Measurements from ENCODE around the gene NCKAP5.

Gene NCKAP5

GRCh38 chr2:133012847-133013734 is 555.2 kb downstream of the NCKAP5 start:
- TF ChIP-seq REST (IDR thresholded peaks at IDR 0.05; ENCODE audit: insufficient read depth in 1 of 2, low read depth in 2 of 2, low read length in 2 of 2): no peak
- TF ChIP-seq SIN3A (IDR thresholded peaks at IDR 0.05; ENCODE audit: borderline replicate concordance, insufficient read depth, low read length): no peak
- no peak for TF ChIP-seq FOXP2 (optimal IDR thresholded peaks at IDR 0.05; ENCODE audit: borderline replicate concordance, extremely low read depth, extremely low read length, insufficient read depth)
- TF ChIP-seq TAF1 (IDR thresholded peaks at IDR 0.05; ENCODE audit: borderline replicate concordance, insufficient read depth, low read length): no peak
- TF ChIP-seq POLR2AphosphoS5 (IDR thresholded peaks at IDR 0.05; ENCODE audit: low read depth, low read length): no peak

DNA sequence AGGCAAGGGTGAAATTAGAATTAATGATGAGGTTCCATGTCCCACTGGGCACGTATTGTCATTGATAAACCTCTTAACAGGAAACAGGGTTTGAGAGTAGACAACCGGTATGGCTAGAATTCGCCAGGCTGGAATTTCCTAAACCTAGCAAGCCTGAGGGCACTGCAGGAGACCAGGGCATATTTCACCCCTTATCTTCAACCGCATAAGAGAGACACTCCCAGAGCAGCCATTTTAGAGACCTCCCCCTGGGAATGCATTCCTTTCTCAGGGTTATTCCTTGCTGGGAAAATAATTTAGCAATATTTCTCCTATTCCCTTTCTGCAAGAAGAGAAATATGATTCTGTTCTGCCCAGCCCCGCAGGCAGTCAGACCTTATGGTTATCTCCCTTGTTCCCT is 563.6 kb downstream of the NCKAP5 start:
- TF ChIP-seq SIN3A (IDR thresholded peaks at IDR 0.05; ENCODE audit: borderline replicate concordance, insufficient read depth, low read length): no peak
- TF ChIP-seq TAF1 (IDR thresholded peaks at IDR 0.05; ENCODE audit: borderline replicate concordance, insufficient read depth, low read length): no peak
- TF ChIP-seq POLR2AphosphoS5 (IDR thresholded peaks at IDR 0.05; ENCODE audit: low read depth, low read length): no peak
- TF ChIP-seq FOXP2 (optimal IDR thresholded peaks at IDR 0.05; ENCODE audit: borderline replicate concordance, extremely low read depth, extremely low read length, insufficient read depth): no peak
- no peak for TF ChIP-seq REST (IDR thresholded peaks at IDR 0.05; ENCODE audit: insufficient read depth in 1 of 2, low read depth in 2 of 2, low read length in 2 of 2)

- no peak for TF ChIP-seq POLR2AphosphoS5 (IDR thresholded peaks at IDR 0.05; ENCODE audit: low read depth, low read length)
- TF ChIP-seq TAF1 (IDR thresholded peaks at IDR 0.05; ENCODE audit: borderline replicate concordance, insufficient read depth, low read length): no peak
- TF ChIP-seq SIN3A (IDR thresholded peaks at IDR 0.05; ENCODE audit: borderline replicate concordance, insufficient read depth, low read length): no peak
- TF ChIP-seq FOXP2 (optimal IDR thresholded peaks at IDR 0.05; ENCODE audit: borderline replicate concordance, extremely low read depth, extremely low read length, insufficient read depth): no peak
Observed at GRCh38 chr2:132999421-132999820, 568.8 kb downstream of the NCKAP5 start.

GRCh38 chr2:132998221-132998620 is 570.0 kb downstream of the NCKAP5 start:
- TF ChIP-seq TAF1 (IDR thresholded peaks at IDR 0.05; ENCODE audit: borderline replicate concordance, insufficient read depth, low read length) (no peak), POLR2AphosphoS5 (IDR thresholded peaks at IDR 0.05; ENCODE audit: low read depth, low read length) (no peak), REST (IDR thresholded peaks at IDR 0.05; ENCODE audit: insufficient read depth in 1 of 2, low read depth in 2 of 2, low read length in 2 of 2) (no peak), SIN3A (IDR thresholded peaks at IDR 0.05; ENCODE audit: borderline replicate concordance, insufficient read depth, low read length) (no peak), FOXP2 (optimal IDR thresholded peaks at IDR 0.05; ENCODE audit: borderline replicate concordance, extremely low read depth, extremely low read length, insufficient read depth) (no peak)

- no peak for TF ChIP-seq TAF1 (IDR thresholded peaks at IDR 0.05; ENCODE audit: borderline replicate concordance, insufficient read depth, low read length)
- TF ChIP-seq REST (IDR thresholded peaks at IDR 0.05; ENCODE audit: insufficient read depth in 1 of 2, low read depth in 2 of 2, low read length in 2 of 2): no peak
- TF ChIP-seq POLR2AphosphoS5 (IDR thresholded peaks at IDR 0.05; ENCODE audit: low read depth, low read length): no peak
- TF ChIP-seq FOXP2 (optimal IDR thresholded peaks at IDR 0.05; ENCODE audit: borderline replicate concordance, extremely low read depth, extremely low read length, insufficient read depth): no peak
- TF ChIP-seq SIN3A (IDR thresholded peaks at IDR 0.05; ENCODE audit: borderline replicate concordance, insufficient read depth, low read length): no peak
Observed at GRCh38 chr2:132991471-132992045, 576.7 kb downstream of the NCKAP5 start.

All from PFSK-1 (cell line).